Hematopoietic multipotent progenitor cell treated with erythropoietin and hydrocortisone succinate and interleukin-3 and kit ligand, for 6 days (in vitro differentiated cells): ENCODE results near the gene ALG3.

Source experiments
- DNase-seq: peaks from one replicate; pipeline ENCODE4 v3.0.0-alpha.2; 2015

The ALG3 gene

GRCh38 chr3:184234671-184235380, 13.9 kb downstream of the ALG3 start:
- DNase-seq = no peak

- peak; percentile 63 for DNase-seq
Measured at GRCh38 chr3:184234224-184234623, 14.5 kb downstream of the ALG3 start.

- DNase-seq = no peak
Measured at GRCh38 chr3:184233127-184233843, 15.5 kb downstream of the ALG3 start.

- no peak for DNase-seq
Measured at GRCh38 chr3:184231671-184232070, 17.1 kb downstream of the ALG3 start.

GRCh38 chr3:184230603-184231528, 17.9 kb downstream of the ALG3 start:
- no peak for DNase-seq

- DNase-seq = peak; percentile 51
Measured at GRCh38 chr3:184230081-184230602, 18.6 kb downstream of the ALG3 start.

GRCh38 chr3:184229394-184230080, 19.2 kb downstream of the ALG3 start, which contains the start of gene VWA5B2:
Gene VWA5B2 (plus strand): TSS chr3:184229585. CDS start chr3:184230529, 944 bp downstream.
- peak; percentile 79 for DNase-seq

- no peak for DNase-seq
Measured at GRCh38 chr3:184228376-184229137, 20.2 kb downstream of the ALG3 start.

GRCh38 chr3:184227481-184227935, 21.3 kb downstream of the ALG3 start:
- peak; percentile 73 for DNase-seq

- DNase-seq = no peak
Measured at GRCh38 chr3:184223946-184224345, 24.8 kb downstream of the ALG3 start.

- no peak for DNase-seq
Measured at GRCh38 chr3:184222521-184222920, 26.2 kb downstream of the ALG3 start.

- no peak for DNase-seq
Measured at GRCh38 chr3:184218814-184219213, 29.9 kb downstream of the ALG3 start.

- DNase-seq = no peak
Measured at GRCh38 chr3:184211718-184212117, 37.0 kb downstream of the ALG3 start.

GRCh38 chr3:184211297-184211696, 37.5 kb downstream of the ALG3 start:
- peak; percentile 34 for DNase-seq

GRCh38 chr3:184209146-184209923, 39.4 kb downstream of the ALG3 start:
- DNase-seq = no peak

GRCh38 chr3:184203526-184203925, 45.2 kb downstream of the ALG3 start:
- DNase-seq = no peak

- no peak for DNase-seq
Measured at GRCh38 chr3:184200825-184201224, 47.9 kb downstream of the ALG3 start.

- DNase-seq = no peak
Measured at GRCh38 chr3:184198509-184198908, 50.3 kb downstream of the ALG3 start.

- no peak for DNase-seq
Measured at GRCh38 chr3:184196536-184196935, 52.2 kb downstream of the ALG3 start.

- no peak for DNase-seq
Measured at GRCh38 chr3:184193991-184194539, 54.7 kb downstream of the ALG3 start.
